Neutrophil (primary cell): ENCODE results near the gene CHMP4B.

Experiments used
- H3K27ac ChIP-seq: fragments of 200-600 bp; sonication (generic); 2 replicates; pipeline ENCODE4 v1.5.1; 2016; ENCODE audit warnings: mild to moderate bottlenecking, moderate library complexity
- H3K27me3 ChIP-seq: fragments of 200-600 bp; sonication (generic); 2 replicates; pipeline ENCODE4 v1.6.0; 2016; ENCODE audit warnings: mild to moderate bottlenecking
- H3K36me3 ChIP-seq: fragments of 200-600 bp; sonication (generic); 2 replicates; pipeline ENCODE4 v1.5.1; 2017
- H3K4me1 ChIP-seq, 2 experiments: fragments of 200-600 bp in 1 of 2; sonication (generic) in 1 of 2; 1 replicate in 1 of 2; 2 replicates in 1 of 2; pipeline versions ENCODE4 v1.5.1 to v1.6.1; 2013 to 2016; ENCODE audit warnings: low read depth in 1 of 2, low read length in 1 of 2, mild to moderate bottlenecking in 1 of 2, moderate library complexity in 1 of 2; ENCODE audit not compliant: control insufficient read depth in 1 of 2, insufficient read depth in 1 of 2
- H3K4me3 ChIP-seq, 2 experiments: fragments of 200-600 bp in 1 of 2; sonication (generic) in 1 of 2; 1 replicate in 1 of 2; 2 replicates in 1 of 2; pipeline ENCODE4 v1.5.1; 2013 to 2016; ENCODE audit warnings: low read depth in 1 of 2, low read length in 1 of 2, mild to moderate bottlenecking in 1 of 2, moderate library complexity in 1 of 2
- H3K9me3 ChIP-seq: fragments of 200-600 bp; sonication (generic); 2 replicates; pipeline ENCODE4 v1.5.1; 2016
- TF ChIP-seq, protein P1 (sequence below): fragments of 200-600 bp; sonication (generic); IDR thresholded peaks from 2 replicates; pipeline ENCODE4 v1.5.1; 2016; ENCODE audit warnings: antibody characterized with exemption

Gene CHMP4B

DNA sequence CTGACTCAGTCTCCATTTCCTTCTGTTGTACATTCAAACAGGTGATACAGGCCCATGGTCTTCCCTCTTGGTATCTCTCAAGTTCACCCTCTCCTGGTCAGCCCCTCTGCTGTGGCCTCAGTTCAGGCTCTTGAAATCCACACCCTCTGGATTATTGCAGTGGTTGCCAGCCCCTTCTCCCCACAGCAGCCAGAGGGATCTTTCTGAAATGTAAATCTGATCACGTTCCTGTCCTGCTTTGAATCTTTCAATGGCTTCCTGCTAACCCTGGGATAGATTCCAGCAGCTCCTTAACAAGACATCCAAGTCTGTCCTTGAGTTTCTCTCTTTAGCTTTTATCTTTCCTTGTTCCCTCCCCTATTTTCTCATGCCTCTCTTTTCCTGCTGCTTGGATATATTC, 22.2 kb downstream of the CHMP4B start:
- TF ChIP-seq, protein P1, sequence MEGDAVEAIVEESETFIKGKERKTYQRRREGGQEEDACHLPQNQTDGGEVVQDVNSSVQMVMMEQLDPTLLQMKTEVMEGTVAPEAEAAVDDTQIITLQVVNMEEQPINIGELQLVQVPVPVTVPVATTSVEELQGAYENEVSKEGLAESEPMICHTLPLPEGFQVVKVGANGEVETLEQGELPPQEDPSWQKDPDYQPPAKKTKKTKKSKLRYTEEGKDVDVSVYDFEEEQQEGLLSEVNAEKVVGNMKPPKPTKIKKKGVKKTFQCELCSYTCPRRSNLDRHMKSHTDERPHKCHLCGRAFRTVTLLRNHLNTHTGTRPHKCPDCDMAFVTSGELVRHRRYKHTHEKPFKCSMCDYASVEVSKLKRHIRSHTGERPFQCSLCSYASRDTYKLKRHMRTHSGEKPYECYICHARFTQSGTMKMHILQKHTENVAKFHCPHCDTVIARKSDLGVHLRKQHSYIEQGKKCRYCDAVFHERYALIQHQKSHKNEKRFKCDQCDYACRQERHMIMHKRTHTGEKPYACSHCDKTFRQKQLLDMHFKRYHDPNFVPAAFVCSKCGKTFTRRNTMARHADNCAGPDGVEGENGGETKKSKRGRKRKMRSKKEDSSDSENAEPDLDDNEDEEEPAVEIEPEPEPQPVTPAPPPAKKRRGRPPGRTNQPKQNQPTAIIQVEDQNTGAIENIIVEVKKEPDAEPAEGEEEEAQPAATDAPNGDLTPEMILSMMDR = no peak
- Histone ChIP-seq H3K9me3 (no peaks in the 10 kb centered on the region), H3K4me3 (no peak overlapping the region), H3K4me1 (peaks cover 32 to 45% of the 10 kb centered on the region in 2 experiments), H3K27me3 (no peaks in the 10 kb centered on the region), H3K27ac (no peak overlapping the region), H3K36me3 (peaks cover 13% of the 10 kb centered on the region)

DNA sequence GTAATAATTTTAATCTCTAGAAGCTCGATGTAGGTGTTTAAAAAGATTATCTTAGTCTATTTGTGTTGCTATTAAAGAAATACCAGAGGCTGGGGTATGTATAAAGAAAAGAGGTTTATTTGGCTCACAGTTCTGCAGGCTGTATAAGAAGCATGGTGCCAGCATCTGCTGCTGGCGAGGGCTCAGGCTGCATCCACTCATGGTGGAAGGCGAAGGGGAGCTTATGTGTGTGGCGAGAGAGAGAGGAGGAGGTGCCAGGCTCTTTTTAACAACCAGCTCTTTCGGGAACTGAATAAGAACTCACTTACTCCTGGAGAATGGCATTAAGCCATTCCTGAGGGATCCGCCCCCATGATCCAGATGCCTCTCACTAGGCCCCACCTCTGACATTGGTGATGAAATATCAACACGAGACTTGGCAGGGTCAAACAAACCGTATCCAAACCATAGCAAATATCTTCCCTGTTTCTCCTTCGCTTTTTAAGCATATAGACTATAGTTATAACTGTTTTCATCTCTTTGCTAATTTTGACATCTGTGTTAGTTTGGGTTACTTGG, 24.5 kb downstream of the CHMP4B start:
- peaks cover 13% of the 10 kb centered on the region for H3K36me3 ChIP-seq
- peaks cover 32 to 41% of the 10 kb centered on the region in 2 experiments for H3K4me1 ChIP-seq
- TF ChIP-seq, protein P1 = no peak

DNA sequence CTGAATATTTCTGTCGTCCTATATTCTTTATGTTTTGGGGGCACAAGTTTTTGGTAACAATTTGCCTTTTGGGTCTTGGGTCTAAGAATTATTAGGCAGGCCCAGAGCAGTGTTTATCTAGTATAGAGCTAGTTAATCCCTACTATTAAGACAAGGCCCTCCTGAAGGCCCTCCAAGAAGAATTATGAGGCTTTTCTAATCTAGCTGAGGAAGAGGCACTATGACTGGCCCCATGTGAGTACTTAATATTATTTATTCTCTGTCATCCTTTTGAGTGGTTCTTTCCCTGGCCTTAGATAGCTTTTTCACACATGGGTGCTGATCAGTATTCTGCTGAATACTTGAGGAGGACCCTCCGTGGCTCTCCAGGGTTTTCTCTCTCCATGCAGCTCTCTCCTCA, 25.1 kb downstream of the CHMP4B start:
- H3K27ac ChIP-seq = no peak overlapping the region
- no peaks in the 10 kb centered on the region for H3K27me3 ChIP-seq
- TF ChIP-seq, protein P1 = no peak
- H3K4me1 ChIP-seq = peaks cover 38 to 45% of the 10 kb centered on the region in 2 experiments
- peaks cover 15% of the 10 kb centered on the region for H3K36me3 ChIP-seq
- no peak overlapping the region for H3K4me3 ChIP-seq
- H3K9me3 ChIP-seq = no peaks in the 10 kb centered on the region

More for the DNA sequence above, 24.5 kb downstream of the CHMP4B start:
- no peaks in the 10 kb centered on the region for H3K9me3 ChIP-seq
- H3K4me3 ChIP-seq = no peak overlapping the region
- peak overlapping the region; percentile 20 for H3K27ac ChIP-seq
- H3K27me3 ChIP-seq = no peaks in the 10 kb centered on the region

DNA sequence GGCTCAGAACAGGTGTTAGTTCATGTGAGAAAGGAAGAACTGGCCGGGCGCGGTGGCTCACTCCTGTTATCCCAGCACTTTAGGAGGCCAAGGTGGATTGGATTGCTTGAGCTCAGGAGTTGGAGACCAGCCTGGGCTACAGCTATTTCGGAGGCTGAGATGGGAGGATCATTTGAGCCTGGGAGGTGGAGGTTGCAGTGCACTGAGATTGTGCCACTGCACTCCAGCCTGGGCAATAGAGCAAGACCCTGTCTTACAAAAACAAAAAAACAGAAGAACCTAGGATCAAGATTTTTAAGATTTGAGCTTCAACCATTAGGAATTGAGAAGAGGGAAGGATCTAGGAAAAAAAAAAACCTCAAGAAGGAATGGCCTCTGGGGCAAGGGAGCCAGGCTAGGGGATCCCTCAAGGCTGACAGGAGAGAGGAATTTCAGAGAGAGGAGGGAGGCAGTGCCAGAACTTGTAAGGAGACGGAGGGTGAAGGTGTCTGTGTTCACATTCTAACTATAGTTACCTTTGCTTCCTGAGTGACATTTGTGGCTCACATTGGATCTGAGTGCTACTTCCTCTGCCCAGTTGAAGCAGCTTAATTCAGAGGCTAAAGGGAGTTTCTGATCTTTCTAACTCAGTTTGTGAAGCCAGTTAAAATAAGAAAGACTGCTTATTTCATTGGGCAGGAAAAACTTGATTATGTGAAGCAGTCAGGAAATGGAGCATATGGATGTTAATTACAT, 26.1 kb downstream of the CHMP4B start:
- Histone ChIP-seq H3K9me3 (no peaks in the 10 kb centered on the region), H3K27me3 (no peaks in the 10 kb centered on the region), H3K27ac (peak overlapping the region; percentile 58), H3K36me3 (peaks cover 12% of the 10 kb centered on the region), H3K4me1 (peaks cover 48 to 55% of the 10 kb centered on the region in 2 experiments), H3K4me3 (no peak overlapping the region)
- TF ChIP-seq, protein P1 = no peak

DNA sequence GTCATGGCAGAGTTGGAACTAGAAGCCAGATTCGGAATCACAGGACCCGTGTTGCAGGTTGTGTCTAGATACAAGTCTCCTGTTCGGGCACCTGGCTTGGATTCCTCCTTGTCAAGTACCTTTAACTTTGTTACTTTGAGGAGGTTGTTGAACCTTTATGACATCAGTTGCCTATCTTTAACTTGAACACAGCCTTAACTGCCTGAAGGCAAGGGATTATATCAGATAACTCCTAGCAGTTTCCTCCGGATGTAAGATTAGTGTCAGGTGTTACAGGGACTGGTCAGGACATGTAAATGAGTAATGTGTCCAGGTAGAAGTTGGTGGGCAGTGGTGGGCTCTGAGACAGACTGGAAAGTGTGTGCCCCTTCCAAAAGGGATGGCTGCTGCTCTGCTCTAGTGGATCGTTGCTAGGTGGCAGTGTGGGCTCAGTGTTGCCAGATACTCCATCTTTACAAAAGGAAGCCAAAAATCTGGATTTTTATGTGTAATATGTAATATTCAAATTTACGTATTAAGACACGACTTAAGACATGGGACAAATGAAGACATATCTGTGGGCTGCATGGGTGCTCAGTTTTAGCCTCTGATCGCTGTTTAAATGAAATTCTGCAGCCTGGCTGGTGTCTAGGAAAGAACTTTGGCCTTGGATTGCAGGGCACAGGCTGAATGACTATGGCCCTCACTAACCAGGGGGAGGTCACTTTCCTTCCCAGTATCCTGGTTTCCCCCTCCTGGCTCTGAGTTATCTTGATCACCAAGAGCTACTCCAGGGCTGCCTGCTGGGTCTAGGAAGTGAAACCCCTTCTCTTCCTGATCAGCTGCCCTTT, 27.1 kb downstream of the CHMP4B start:
- Histone ChIP-seq H3K4me3 (no peak overlapping the region), H3K27ac (peak overlapping the region; percentile 58), H3K9me3 (no peaks in the 10 kb centered on the region), H3K4me1 (peaks cover 57 to 65% of the 10 kb centered on the region in 2 experiments), H3K27me3 (no peaks in the 10 kb centered on the region), H3K36me3 (peaks cover 10% of the 10 kb centered on the region)
- TF ChIP-seq, protein P1 = no peak
